HG02852 (cell line): ENCODE results near the gene ELL.
"Not testable (repeated sequence)": the region's sequence is repeated elsewhere in the genome, so short reads cannot be mapped to it uniquely, and the experiment has no call there.

Experiments used
- ATAC-seq: cut with Tn5 transposase; IDR thresholded peaks from one replicate; pipeline ENCODE4 v1.9.1; 2021; ENCODE audit warnings: mild to moderate bottlenecking, moderate library complexity; ENCODE audit not compliant: unreplicated experiment

The ELL gene

DNA sequence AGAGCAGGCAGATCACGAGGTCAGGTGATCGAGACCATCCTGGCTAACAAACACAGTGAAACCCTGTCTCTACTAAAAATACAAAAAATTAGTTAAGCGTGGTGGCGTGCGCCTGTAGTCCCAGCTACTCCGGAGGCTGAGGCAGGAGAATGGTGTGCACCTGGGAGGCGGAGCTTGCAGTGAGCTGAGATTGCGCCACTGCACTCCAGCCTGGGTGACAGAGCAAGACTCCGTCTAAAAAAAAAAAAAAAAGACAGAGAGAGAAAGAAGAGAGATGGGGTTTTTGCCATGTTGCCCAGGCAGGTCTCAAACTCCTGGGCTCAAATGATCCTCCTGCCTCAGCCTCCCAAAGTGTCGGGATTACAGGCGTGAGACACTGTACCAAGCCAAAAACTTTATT is 116.1 kb downstream of the ELL start:
- not testable (repeated sequence) for ATAC-seq

DNA sequence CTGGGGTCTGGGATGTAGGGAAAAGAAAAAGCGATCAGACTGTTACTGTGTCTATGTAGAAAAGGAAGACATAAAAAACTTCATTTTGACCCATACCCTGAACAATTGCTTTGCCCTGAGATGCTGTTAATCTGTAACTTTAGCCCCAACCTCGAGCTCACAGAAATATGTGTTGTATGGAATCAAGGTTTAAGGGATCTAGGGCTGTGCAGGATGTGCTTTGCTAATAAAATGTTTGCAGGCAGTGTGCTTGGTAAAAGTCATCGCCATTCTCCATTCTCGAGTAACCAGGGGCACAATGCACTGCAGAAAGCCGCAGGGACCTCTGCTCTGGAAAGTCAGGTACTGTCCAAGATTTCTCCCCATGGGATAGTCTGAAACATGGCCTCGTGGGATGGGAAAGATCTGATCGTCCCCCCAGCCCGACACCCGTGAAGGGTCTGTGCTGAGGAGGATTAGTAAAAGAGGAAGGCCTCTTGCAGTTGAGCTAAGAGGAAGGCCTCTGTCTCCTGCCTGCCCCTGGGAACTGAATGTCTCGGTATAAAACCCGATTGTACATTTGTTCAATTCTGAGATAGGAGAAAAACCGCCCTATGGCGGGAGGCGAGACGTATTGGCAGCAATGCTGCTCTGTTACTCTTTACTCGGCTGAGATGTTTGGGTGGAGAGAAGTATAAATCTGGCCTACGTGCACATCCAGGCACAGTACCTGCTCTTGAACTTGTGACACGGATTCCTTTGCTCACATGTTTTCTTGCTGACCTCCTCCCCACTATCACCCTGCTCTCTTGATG is 119.2 kb downstream of the ELL start:
- ATAC-seq, result not testable (repeated sequence)

DNA sequence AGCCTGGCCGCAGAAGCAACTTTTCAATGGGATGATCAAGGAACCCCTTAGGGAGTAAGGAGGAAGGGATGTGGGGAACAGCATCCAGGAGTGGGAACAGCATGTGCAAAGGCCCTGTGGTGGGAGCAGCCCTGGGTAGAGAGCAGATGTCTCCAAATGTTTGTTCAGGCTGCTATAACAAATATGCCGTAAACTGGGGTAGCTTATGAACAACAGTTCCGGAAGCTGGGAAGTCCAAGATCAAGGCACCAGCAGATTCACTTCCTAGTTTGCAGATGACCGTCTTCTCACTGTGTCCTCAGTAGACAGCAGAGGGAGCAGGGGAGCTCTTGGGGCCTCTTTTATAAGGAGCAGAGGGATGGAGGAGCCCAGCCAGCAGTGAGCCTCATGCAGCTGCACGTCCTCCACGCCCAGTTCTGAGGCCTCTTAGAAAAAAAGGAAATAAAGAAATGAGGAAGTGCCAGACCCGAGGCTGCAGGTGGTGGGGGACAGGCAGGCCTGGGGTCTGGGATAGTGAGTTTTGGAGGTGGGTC is 120.2 kb downstream of the ELL start:
- ATAC-seq, result no peak

DNA sequence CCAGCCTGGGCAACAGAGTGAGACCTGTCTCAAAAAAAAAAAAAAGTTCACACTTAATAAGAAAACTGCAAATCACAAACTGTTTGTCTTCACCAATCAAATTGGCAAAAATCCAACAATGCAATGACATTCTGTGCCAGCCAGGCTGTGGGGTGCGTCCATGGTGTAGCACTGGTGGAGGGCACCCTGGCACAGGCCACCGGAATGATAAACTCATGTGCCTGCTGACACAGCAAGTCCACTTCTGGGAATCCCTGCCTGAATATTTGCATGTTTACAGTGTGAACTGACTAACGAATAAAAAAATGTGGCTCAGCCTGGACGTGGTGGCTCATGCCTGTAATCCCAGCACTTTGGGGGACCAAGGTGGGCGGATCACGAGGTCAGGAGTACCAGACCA is 122.9 kb downstream of the ELL start:
- no peak for ATAC-seq

GRCh38 chr19:18397242-18398202 is 124.3 kb downstream of the ELL start, which contains the start of gene LRRC25:
Gene LRRC25 (minus strand): TSS chr19:18397622. CDS start chr19:18396963, 659 bp downstream.
- ATAC-seq, result no peak

DNA sequence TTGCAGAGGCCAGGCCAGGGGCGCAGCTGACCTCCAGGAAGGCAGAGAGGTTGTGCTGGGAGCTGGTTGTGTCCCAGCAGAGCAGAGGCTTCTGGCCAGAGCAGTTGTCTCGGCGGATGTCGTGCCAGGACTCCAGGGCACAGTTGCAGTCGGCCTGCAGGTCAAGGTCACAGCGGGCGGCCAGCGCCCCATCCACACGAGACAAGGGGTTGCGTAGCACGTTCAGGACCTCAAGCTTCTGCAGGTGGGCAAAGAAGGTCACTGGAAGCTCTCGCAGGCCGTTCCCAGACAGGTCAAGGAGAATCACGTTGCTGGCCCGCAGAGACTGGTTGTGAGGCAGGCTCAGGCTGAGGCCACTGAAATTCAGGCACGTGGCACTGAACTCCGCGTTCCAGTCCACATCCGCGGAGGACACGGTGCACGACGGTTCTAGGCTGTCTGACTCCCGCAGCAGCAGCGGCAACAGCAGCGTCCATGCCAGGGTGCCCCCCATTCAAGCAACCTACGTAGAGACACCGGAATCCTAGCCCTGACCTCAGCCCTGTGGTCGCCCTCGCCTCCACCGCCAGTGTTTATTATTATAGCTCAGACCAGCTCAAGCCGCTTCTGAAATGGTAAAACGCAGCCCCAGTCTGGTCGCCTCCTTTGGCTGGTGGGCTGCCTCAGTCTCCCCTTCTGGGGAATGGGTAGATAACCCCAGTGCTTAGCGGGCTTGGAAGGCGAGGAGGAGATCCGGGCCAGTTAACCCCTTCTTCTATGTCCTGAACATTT is 125.2 kb downstream of the ELL start:
- no peak for ATAC-seq

- no peak for ATAC-seq
These were observed 128.0 kb downstream of the ELL start for GRCh38 chr19:18393836-18394235.

DNA sequence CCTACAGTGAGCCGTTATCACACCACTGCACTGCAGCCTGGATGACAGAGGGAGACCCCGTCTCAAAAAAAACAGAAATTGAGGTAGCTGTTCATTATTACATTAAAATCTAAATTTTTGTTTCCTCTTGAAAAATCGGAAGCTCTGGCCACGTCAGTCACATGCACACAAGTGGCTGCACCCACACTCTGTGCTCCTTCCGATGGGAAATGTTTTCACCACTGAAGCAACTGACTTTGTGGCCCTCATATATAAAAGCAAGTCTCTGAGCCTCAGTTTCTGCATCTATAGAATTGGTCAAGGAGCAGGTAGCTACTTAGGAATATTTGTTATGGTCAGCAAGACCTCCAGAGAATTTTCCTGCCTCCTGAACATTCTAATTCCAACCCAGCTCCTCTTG is 128.9 kb downstream of the ELL start:
- ATAC-seq, result no peak
